NCI-H1436 treated with DMSO at 0.1 percent for 48 hours (cell line): Measurements from ENCODE around the gene ARNT2.

Source experiments
- DNase-seq: peaks from one replicate; lab custom pipeline; 2025; lab: John Stamatoyannopoulos, UW

ARNT2 gene

GRCh38 chr15:80411788-80412288 lies 7.7 kb downstream of the ARNT2 start:
- no peak for DNase-seq

- no peak for DNase-seq
These were observed 10.6 kb downstream of the ARNT2 start for GRCh38 chr15:80414546-80415357.

DNA sequence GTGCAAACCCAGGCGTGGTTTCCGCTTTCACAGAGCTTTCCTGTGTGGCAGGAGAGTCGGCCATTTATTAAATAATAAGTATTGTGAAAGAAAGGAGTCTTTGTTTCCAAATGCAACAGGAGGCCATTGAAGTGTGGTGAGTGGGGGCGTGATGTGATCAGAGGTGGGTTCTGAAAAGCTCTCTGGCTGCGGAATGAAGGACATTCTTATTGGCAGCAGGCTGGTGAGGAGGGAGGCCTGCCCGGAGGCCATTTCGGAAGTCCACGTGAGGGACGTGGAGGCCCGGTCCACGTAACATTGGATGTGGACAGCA lies 11.1 kb downstream of the ARNT2 start:
- no peak for DNase-seq

GRCh38 chr15:80416702-80417101 lies 12.5 kb downstream of the ARNT2 start:
- no peak for DNase-seq

- no peak for DNase-seq
These were observed 14.8 kb downstream of the ARNT2 start for GRCh38 chr15:80418892-80419537.

GRCh38 chr15:80419546-80419945 lies 15.4 kb downstream of the ARNT2 start:
- no peak for DNase-seq

- no peak for DNase-seq
These were observed 16.5 kb downstream of the ARNT2 start for GRCh38 chr15:80420658-80421057.

GRCh38 chr15:80423215-80423614 lies 19.0 kb downstream of the ARNT2 start:
- DNase-seq, result no peak

DNA sequence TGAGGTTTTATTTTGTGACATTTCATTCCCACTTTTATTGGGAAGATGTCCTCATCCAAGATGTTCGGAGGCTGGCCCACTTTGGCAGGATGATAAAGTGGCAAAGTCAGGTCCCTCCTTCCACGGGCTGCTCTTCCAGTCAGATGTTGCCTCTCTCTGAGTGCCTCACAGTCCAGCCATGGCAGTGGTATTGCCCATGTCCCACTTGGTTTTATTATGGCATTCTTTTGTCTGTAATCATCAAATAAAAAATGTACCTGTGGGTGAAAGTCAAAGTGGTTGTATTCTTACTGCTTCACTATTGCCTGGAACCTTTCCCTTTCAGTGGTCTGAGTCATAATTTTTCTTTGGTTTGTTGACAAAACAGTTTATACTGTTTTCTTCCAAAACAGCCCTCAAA lies 20.2 kb downstream of the ARNT2 start:
- no peak for DNase-seq

DNA sequence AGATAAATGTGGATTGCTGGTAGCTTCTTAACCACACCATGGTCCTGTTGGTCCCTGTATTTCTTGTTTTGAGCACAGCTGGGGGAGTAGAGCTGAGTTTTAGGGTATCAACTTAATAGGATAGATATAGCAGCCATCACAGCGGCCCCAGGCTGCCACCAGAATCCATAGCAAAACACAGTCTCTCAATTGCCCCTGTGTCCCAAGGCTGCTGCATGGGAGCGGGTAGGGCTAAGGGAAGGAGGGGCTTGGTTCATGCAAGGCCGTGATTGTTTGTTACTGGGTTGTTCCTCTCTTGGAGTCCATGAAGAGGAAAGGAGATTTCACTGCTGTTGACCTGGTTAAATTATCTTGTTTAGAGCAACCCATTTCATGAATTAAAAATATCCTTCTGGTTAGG lies 22.1 kb downstream of the ARNT2 start:
- DNase-seq, result no peak

GRCh38 chr15:80429964-80430363 lies 25.8 kb downstream of the ARNT2 start:
- no peak for DNase-seq

GRCh38 chr15:80431635-80432344 lies 27.6 kb downstream of the ARNT2 start:
- DNase-seq, result no peak

GRCh38 chr15:80432345-80432702 lies 28.1 kb downstream of the ARNT2 start:
- no peak for DNase-seq

- no peak for DNase-seq
These were observed 29.7 kb downstream of the ARNT2 start for GRCh38 chr15:80433836-80434235.

DNA sequence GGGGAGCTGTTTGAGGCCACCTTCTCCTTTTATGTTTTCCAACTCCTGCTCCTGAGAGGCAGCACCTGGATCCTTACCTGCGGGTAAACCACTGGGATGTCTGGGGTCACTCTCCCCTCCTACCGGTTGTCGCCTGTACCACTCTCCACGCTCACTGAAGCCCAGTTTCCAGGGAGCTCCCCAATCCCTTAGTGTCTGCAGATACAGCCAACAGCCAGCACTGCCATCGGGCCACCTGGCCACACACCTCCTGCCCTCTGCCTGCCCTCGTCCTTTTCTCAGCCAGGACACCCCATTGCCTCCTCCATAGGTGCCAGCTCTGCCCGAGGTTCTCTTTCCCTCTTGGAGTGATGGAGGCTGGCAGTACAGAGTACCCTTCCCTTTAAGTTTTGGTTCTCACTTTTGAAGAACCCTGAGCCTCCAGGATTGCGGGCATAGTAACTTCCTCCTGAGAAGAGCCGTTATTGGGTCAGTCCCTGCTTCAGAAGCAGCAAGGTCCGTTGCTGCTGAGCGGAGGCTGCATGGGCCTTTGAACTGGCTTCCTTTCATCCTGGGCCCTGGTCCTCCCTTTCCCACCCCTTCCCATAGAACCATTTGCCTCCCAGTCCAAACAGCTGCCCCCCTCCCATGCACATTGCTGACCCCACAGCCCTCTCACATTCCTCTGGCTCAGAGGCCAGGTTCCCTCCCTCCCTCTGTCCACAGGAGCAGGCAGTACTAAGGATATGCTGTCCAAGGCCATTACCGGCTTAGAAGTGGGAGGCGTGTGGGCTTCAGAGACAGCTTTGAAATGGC lies 30.9 kb downstream of the ARNT2 start:
- no peak for DNase-seq

- DNase-seq, result no peak
These were observed 32.5 kb downstream of the ARNT2 start for GRCh38 chr15:80436511-80437307.

GRCh38 chr15:80437334-80437891 lies 33.2 kb downstream of the ARNT2 start:
- DNase-seq, result no peak

- DNase-seq, result no peak
These were observed 35.0 kb downstream of the ARNT2 start for GRCh38 chr15:80439140-80439539.

GRCh38 chr15:80440024-80440423 lies 35.8 kb downstream of the ARNT2 start:
- no peak for DNase-seq

DNA sequence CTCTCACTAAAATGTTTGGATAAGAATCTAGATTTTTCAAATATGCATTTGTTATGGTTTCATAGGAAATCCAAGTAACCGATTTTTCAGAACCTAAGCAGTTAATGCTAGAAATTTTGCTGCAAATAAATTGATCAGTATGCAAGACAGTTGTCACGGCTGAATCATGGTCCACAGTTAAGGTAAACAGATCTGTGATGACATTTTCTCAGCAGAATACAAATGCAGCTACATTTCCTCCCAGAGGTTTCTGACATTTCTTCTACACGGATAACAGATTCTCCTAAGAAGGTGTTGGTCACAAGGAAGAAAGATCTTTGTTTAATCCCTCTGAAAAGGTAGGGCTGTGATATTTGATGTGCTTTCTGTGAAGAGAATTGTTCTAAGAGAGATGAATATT lies 36.9 kb downstream of the ARNT2 start:
- DNase-seq, result no peak

DNA sequence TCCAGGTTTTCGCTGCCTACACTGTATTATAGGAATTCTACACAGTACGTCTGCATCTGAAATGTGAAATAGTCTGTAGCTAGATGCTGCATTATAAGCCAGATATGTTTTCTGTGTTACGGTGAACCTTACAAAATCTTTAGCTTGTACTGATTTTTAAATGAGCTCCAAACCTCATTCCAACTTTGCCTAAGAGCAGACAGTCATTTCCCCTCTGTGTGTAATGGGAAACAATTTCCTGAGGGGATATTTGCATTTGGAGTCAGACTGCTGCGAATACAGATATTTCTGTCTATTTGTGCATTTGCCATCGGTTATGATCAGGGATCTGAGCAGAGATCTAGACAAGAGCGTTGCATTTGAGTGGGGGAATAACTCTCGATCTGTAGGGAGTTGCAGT lies 37.5 kb downstream of the ARNT2 start:
- no peak for DNase-seq
